CD4-positive, alpha-beta T cell treated with Interleukin-1 beta for 1 hour (primary cell): ENCODE results near the gene PRR35.

Experiments
- DNase-seq, 2 donors: peaks; one replicate each; pipeline ENCODE4 v3.0.0-alpha.2; 2020 to 2022

Gene PRR35

DNA sequence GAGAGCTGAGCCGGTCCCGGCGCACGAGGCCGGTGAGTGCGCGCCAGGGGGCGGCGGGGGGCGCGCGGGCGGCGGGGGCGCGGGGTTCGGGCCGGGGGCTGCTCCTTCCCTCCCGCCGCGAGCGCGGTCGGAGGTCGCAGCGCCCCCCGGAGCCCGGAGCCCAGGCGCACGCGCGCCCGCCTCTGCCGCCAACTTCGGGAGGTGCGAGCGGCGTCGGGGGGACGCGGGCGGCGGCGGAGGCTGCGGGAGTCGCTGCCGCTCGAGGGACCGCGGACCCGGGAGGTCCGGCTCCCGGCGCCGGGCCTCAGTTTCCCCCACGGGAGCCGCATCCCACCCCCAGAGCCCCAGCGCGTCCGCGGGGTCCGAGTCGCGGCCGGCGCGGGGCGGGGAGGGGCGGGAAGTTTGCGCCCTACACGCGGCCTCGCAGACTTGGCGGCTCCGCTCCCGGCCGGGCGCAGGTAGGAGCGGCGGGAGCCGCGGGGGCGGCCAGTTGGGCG lies at the start of gene PRR35:
TSS of gene PRR35 (plus strand) at position 191 of the 497 bp plus-strand sequence. CDS start 2,901 bp downstream, outside the sequence.
- no peak for DNase-seq

DNA sequence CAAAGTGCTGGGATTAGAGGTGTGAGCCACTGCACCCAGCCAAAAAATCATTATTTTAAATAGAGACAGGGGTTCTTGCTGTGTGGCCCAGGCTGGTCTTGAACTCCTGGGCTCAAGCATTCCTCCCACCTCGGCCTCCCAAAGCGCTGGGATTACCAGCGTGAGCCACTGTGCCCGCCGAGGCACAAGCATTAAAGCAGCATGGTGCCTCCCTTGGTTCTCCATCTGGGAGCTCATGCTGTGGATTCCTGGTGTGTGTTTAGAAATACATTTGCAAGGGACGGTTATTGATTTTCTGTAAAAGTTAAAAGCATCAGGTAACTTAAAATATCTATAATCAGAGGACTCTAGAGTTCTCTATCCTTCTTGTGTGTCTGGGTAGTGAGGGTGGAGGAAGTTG lies 47.4 kb upstream of the PRR35 start:
- DNase-seq = no peak

- DNase-seq = no peak
Measured at GRCh38 chr16:513950-514349, 46.2 kb upstream of the PRR35 start.

- no peak for DNase-seq
Measured at GRCh38 chr16:515175-515938, 44.8 kb upstream of the PRR35 start.

- no peak for DNase-seq
Measured at GRCh38 chr16:515939-516226, 44.3 kb upstream of the PRR35 start.

DNA sequence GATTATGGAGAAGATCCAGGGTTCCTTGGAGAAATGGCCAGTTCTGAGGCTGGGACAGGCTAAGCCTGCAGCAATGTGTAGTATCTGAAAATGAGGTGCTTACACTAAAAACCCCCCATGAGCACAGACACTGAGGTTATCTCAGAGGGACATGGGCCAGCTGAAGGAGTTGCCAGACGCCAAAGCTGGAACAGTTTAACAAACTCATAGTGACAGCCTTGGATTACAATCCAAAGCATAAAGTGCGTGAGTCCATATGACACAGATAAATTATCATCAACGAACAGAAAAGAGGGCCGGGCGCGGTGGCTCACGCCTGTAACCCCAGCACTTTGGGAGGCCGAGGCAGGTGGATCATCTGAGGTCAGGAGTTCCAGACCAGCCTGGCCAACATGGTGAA lies 43.9 kb upstream of the PRR35 start:
- no peak for DNase-seq

GRCh38 chr16:518858-519257 lies 41.3 kb upstream of the PRR35 start:
- no peak for DNase-seq

DNA sequence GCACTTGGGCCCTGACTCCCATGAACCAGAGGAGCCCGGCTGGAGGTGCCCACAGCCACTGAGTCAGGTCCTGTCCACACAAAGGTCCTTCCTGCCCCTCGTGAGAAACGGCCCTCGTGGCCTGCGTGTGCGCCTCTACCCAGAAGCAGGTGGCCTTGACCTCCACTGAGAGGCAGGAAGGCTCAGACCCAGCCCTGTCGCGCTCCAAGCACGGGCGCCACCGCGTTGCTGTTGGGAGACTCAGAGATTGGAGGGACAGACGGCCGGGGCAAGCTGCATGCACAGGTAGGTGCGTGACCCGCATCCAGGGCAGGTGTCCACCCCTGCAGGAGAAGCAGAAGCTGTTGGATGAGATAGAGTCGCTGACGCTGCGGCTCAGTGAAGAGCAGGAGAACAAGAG lies 40.8 kb upstream of the PRR35 start:
- no peak for DNase-seq

GRCh38 chr16:519841-520687 lies 40.1 kb upstream of the PRR35 start:
- DNase-seq = no peak

GRCh38 chr16:520847-521246 lies 39.3 kb upstream of the PRR35 start:
- no peak for DNase-seq

DNA sequence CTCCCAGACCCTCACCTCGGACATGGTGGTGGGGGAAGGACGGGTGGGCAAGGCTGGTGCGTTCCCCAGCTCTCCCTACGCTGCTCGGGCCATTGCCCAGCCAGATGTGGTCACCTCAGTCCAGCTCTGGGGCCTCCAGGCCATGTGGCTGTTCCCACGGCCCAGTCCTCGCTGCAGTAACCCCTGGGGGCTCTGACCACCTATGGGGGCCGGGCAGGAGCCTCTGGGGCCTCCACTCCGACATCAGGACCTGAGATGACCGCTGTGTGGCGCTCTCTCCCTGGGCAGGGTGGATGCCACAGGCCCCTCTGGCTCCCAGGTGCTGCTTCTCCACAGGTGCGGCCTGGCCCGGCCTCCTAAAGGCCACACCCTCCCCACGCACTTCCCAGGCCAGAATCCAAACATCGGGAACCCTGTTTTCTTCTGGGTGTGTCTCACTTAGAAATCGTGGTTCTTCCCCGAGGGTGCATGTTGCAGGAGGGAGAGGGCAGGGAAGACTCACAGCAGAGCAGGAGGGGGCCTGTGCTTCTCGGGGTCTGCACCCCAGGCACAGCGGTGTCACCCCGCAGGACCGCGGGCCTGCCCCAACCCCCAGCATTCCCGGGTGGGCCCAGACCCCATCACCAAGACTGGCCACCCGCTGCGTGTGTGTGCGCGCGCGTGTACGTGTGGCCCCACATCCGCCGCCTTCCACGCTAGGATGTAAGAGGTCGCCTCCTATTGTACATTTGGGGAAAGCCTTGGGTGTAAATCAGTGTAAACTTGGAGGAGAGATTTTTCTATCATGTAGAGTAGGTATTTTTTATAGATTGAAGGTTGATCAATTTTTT lies 38.6 kb upstream of the PRR35 start:
- DNase-seq = no peak

GRCh38 chr16:522320-523096 lies 37.7 kb upstream of the PRR35 start:
- DNase-seq = no peak

DNA sequence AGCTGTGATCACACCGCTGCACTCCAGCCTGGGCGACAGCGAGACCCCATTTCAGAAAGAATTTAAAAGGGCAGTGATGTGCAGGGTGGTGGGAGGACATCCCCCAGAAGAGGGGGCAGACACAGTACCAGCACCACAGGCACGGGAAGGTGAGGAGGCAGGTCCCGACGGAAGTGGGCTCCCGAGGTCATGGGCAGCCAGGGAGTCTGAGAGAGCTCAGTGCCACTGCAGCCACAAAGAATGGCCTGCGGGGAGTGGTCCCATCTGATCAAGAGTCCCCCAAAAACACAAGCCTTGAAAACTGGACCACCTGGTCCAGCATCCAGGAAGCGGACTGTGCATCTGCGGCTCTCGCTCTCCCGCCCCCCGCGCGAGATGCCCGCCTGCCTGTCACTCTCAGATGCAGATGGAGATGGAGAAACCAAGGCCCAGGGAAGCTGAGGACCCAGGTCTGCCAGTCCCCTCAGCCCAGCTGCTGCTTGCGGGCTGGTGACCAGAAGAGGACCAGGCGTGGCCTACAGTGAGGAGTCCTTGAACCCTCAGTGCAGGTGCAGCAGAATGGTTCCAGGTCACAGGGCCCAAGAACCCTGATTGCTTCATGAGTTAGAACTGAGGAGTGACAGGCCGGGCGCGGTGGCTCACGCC lies 37.0 kb upstream of the PRR35 start:
- DNase-seq = no peak

DNA sequence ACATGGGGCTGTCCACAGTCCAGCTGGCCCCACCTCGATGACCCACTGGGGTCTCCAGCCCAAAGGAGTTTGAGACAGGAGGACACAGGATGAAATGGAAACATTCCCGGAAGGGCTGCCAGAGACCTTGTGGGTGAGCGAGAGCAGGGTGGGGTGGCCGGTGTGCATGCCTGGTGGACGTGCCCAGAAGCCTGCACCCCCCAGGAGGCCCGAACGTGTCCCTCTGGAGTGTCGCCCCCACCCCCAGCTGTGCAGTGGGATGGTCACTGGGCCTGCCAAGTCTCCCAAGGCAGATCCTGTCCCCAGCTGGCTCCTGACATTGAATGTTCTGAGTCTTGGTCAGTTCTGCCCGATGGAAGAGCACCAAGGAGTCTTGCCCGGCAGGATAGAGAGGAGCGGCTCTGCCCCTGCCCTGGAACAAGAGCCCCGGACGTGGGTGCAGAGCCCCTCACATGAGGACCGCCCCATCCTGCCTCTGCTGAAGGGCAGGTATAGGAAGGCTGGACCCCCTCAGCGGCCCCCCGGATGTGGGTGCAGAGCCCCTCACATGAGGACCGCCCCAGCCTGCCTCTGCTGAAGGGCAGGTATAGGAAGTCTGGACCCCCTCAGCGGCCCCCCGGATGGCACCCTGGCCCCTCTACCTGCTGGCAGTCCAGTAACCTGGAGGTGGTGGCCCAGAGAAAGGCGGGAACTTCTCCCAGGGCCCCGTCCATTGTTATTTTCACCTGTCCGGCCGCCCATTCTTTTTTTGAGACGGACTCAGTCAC lies 35.7 kb upstream of the PRR35 start:
- no peak for DNase-seq

DNA sequence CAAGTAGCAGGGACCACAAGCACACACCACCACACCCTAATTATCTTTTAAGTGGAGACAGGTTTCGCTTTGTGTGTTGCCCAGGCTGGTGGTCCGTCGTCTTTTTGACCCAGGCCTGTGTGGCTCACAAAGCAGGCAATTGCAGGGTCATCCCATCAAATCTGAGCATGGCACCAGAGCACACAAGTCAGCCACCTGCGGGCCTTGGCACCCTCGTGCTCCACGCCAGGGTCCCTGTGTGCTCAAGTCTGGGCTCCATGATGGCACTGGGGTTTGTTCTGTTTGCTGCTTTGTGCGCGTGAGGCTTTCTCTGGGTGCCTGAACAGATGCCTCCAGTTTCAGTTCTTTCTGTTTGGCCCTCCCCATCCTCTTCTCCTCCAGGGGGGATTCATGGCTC lies 35.1 kb upstream of the PRR35 start:
- DNase-seq = no peak

GRCh38 chr16:525520-526180 lies 34.5 kb upstream of the PRR35 start:
- peak; percentile 11 to 30 for DNase-seq

DNA sequence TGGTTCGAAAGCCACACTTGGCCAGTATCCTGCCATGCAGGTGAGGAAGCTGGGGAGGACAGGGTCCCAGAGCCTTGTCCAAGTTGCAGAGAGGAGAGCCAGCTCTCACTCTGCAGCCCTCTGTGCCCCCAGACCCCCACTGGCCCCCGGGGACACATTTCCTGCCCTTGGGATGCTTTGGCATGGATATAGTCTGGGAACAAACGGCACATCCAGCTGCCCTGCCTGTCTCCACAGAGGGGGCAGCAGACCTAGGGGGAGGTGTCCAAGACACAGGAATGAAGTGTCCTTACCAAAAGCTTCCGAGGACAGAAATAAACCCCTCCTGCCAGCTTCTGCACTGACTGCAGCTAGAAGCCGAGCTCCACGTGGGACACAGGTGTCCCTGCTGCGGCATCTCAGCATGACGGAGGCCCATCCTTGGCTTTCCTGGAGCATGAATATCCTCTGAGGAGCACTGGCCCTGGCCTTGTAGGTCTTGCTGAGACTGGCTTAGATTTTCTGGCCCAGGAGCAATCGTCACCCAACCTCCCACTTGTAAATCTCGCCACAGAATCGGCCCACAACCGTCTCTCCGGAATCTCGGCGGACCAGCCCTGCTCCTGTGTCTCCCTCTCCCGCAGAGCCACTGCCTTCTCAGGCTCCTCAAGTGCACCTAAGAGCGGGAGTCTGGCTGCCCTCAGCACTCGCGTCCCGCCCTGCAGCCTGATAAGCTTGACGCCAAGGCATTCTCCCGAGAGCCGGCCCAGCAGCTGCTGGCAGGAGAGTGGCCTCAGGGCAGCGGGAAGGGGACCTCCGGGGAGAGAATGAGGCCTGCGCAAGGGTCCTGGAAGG lies 33.8 kb upstream of the PRR35 start:
- DNase-seq = peak in 1 of 2 donors; percentile 16

DNA sequence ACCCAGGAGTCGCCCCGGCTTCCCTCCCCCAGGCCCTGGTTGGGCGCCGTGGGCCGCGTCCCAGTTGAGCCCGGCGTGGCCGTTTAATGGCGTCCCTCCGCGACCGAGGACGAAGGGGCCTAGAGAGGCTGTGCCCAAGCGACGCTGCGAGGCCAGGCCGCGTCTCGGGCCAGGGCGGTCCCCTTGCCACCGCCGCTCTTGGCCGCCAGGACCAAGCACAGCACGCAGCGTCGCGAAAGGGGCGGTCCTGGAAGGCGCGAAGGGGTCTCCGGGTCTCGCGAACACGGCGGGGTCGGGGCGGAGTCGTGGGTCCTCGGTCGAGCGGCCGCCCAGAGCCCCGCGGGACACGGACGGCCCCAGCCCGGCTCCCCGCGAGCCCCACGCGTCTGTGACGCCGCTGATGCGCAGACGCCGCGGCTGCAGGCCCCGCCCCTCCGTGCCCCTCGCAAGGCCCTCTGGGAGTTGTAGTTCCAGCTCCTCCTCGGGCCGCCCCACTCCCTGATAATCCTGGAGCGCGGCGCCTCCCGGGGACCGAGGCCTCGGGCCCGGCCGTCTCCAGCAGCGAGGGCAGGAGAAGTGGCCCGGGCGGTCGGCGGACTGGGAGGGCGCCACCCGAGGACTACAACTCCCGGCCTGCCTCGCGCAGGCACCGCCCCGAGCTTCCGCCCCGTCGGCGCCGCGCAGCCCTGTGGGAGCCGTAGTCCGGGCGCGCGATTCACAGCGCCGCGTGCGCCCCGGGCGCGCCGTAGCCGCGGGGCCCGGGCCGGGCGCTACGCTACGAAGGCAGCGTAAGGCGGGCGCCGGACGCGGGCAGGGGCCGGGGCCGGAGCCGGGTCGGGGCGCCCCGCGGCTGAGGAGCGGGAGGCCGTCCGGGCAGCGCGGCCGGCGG lies 32.9 kb upstream of the PRR35 start, which contains the start of gene CAPN15:
TSS of gene CAPN15 (plus strand) at position 698 of the 889 bp plus-strand sequence. CDS start 19,127 bp downstream, outside the sequence.
- peak; percentile 85 to 86 for DNase-seq
